PC-9 (cell line): ENCODE data around the gene SLC4A9. TPM values are rescaled to one million over a fixed set of nuclear protein-coding genes. Genes with fewer than 3 reads are reported as not detected.
A peak's percentile ranks its signal among the peaks of the same experiment; 100 is the strongest.

ENCODE experiments used
- BruUV-seq: library from RNA; stranded (reverse); fragments of 400-500 nt; replicated peaks from 2 replicates; lab custom pipeline; 2021; lab: Mats Ljungman, UMichigan
- CTCF ChIA-PET: fragments of 300-600 bp; sonication (Branson Sonifier 250); formaldehyde crosslinking; loops from one replicate; lab custom pipeline; 2022; ENCODE audit warnings: antibody characterized with exemption; lab: Charles Lee
- POLR2A ChIA-PET: fragments of 300-600 bp; sonication (Branson Sonifier 250); formaldehyde crosslinking; loops from one replicate; lab custom pipeline; 2022; ENCODE audit warnings: antibody characterized with exemption; ENCODE audit not compliant: unreplicated experiment; lab: Charles Lee
- DNase-seq, 2 experiments: peaks; one replicate each; pipeline versions ENCODE4 v3.0.0 to v3.0.0-alpha.2; 2015 to 2022; ENCODE audit warnings: mixed read lengths in 1 of 2
- H2AFZ ChIP-seq: fragments of 200-600 bp; sonication (generic); 2 replicates; pipeline ENCODE4 v1.8.1; 2017; ENCODE audit warnings: antibody characterized with exemption
- H3F3A ChIP-seq: fragments of 200-600 bp; sonication (generic); 2 replicates; pipeline ENCODE4 v1.8.1; 2017; ENCODE audit warnings: antibody characterized with exemption, mild to moderate bottlenecking, low read depth; ENCODE audit not compliant: insufficient read depth
- H3K27ac ChIP-seq: fragments of 200-600 bp; sonication (generic); 2 replicates; pipeline ENCODE4 v1.6.1; 2016; ENCODE audit warnings: mixed run types
- H3K27me3 ChIP-seq: fragments of 200-600 bp; sonication (generic); 2 replicates; pipeline ENCODE4 v1.6.1; 2016; ENCODE audit warnings: low read depth, mixed run types; ENCODE audit not compliant: insufficient read depth
- H3K36me3 ChIP-seq: fragments of 200-600 bp; sonication (generic); 2 replicates; pipeline ENCODE4 v1.6.1; 2016; ENCODE audit warnings: low read depth, mixed run types
- H3K4me1 ChIP-seq: fragments of 200-600 bp; sonication (generic); replicated peaks from 2 replicates; pipeline ENCODE4 v1.6.1; 2016; ENCODE audit warnings: mixed run types; ENCODE audit not compliant: insufficient read depth
- H3K4me2 ChIP-seq: fragments of 200-600 bp; sonication (generic); 2 replicates; pipeline ENCODE4 v1.6.1; 2017; ENCODE audit warnings: mixed run types
- H3K4me3 ChIP-seq: fragments of 200-600 bp; sonication (generic); 2 replicates; pipeline ENCODE4 v1.6.1; 2016; ENCODE audit warnings: mixed run types
- H3K79me2 ChIP-seq: fragments of 200-600 bp; sonication (generic); 2 replicates; pipeline ENCODE4 v1.6.1; 2017; ENCODE audit warnings: low read depth, mixed run types
- H3K9me2 ChIP-seq: fragments of 200-600 bp; sonication (generic); 2 replicates; pipeline ENCODE4 v1.8.1; 2017; ENCODE audit warnings: mild to moderate bottlenecking; ENCODE audit not compliant: insufficient read depth
- H3K9me3 ChIP-seq: fragments of 200-600 bp; sonication (generic); 2 replicates; pipeline ENCODE4 v1.8.1; 2016; ENCODE audit warnings: low read depth; ENCODE audit not compliant: insufficient read depth
- H4K20me1 ChIP-seq: fragments of 200-600 bp; sonication (generic); 2 replicates; pipeline ENCODE4 v1.8.1; 2017; ENCODE audit not compliant: insufficient read depth
- EZH2 ChIP-seq: fragments of 200-600 bp; sonication (generic); IDR thresholded peaks from 2 replicates; pipeline ENCODE4 v1.8.0; 2017; ENCODE audit warnings: antibody characterized with exemption, low read depth
- intact Hi-C: fragments of 100-400 bp; cut with micrococcal nuclease; formaldehyde crosslinking; loops from one replicate; pipeline ENCODE4 v1.10.0; 2022; ENCODE audit not compliant: unreplicated experiment
- total RNA-seq: library from RNA; stranded (reverse); gene quantifications from 2 replicates; pipeline ENCODE4 v1.2.3, GENCODE V29; 2021
- TF ChIP-seq, protein P1 (sequence below): fragments of 200-600 bp; sonication (generic); conservative IDR thresholded peaks from 2 replicates; pipeline ENCODE4 v1.6.1; 2017; ENCODE audit warnings: mixed run types, antibody characterized with exemption, mild to moderate bottlenecking, moderate library complexity

Gene SLC4A9
- total RNA-seq, 1 experiment from 2014 or later = 0.20 TPM

GRCh38 chr5:140329739-140330481 is 30.1 kb upstream of the SLC4A9 start:
- Histone ChIP-seq H3K9me2 (no peaks in the 10 kb centered on the region), H3K27me3 (no peaks in the 10 kb centered on the region), H3K27ac (no peak overlapping the region), H4K20me1 (no peaks in the 10 kb centered on the region; the same call in 1 of the 2 replicates), H3F3A (peaks cover 56% of the 10 kb centered on the region), H3K4me1 (peaks cover 24% of the 10 kb centered on the region), H3K79me2 (no peaks in the 10 kb centered on the region), H2AFZ (no peak overlapping the region), H3K9me3 (no peaks in the 10 kb centered on the region), H3K4me2 (no peak overlapping the region), H3K36me3 (peaks cover 24% of the 10 kb centered on the region), H3K4me3 (no peak overlapping the region)
- ChIA-PET POLR2A (interaction anchor here (0.6 kb wide), 3 partner anchors 17 to 392 kb away, joined by 3 to 4 read pairs (median 4); no protein-coding TSS in a partner anchor), CTCF (interaction anchor here (0.7 to 1.2 kb wide), 3 partner anchors 16 to 1462 kb away, joined by 3 to 16 read pairs (median 3); partner anchors contain the start of gene HBEGF)
- no TSS peak for BruUV-seq
- DNase-seq = no peak
- no peak for TF ChIP-seq EZH2
- TF ChIP-seq, protein P1, sequence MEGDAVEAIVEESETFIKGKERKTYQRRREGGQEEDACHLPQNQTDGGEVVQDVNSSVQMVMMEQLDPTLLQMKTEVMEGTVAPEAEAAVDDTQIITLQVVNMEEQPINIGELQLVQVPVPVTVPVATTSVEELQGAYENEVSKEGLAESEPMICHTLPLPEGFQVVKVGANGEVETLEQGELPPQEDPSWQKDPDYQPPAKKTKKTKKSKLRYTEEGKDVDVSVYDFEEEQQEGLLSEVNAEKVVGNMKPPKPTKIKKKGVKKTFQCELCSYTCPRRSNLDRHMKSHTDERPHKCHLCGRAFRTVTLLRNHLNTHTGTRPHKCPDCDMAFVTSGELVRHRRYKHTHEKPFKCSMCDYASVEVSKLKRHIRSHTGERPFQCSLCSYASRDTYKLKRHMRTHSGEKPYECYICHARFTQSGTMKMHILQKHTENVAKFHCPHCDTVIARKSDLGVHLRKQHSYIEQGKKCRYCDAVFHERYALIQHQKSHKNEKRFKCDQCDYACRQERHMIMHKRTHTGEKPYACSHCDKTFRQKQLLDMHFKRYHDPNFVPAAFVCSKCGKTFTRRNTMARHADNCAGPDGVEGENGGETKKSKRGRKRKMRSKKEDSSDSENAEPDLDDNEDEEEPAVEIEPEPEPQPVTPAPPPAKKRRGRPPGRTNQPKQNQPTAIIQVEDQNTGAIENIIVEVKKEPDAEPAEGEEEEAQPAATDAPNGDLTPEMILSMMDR = no peak
- intact Hi-C loops = no loop called here

DNA sequence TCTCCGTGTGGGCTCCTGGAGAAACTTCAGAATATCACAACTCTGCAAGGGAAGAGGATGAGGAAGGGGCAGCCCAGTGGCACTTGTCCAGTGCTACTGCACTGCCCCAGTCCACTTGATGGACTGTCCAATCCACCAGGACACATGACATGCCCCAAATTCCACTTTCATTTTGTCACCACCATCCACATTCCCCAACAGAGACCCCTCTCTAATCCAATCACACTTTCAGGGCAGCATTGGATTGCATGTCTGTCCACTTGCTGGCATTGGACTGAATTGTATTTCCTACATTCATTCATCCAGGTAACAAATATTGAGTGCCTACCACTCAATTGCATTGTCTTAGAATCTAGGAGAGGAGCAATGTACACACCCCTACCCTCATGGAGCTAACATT is 28.4 kb upstream of the SLC4A9 start:
- H3K79me2 ChIP-seq = no peaks in the 10 kb centered on the region
- H3K4me2 ChIP-seq = no peak overlapping the region
- no peak overlapping the region for H2AFZ ChIP-seq
- no peak for DNase-seq
- H3K4me3 ChIP-seq = no peak overlapping the region
- H3K9me2 ChIP-seq = no peaks in the 10 kb centered on the region
- no peaks in the 10 kb centered on the region for H3K9me3 ChIP-seq
- intact Hi-C loops = no loop called here
- ChIA-PET POLR2A (no interaction called here), CTCF (no interaction called here)
- peaks cover 11% of the 10 kb centered on the region for H3K4me1 ChIP-seq
- 0 out of 2 replicates have a peak overlapping the region, but pooled peaks have one; percentile 9 for H3K27ac ChIP-seq
- no TSS peak for BruUV-seq
- TF ChIP-seq, protein P1 = no peak
- no peak for TF ChIP-seq EZH2
- peaks cover 70% of the 10 kb centered on the region for H3F3A ChIP-seq
- peaks cover 33% of the 10 kb centered on the region for H3K36me3 ChIP-seq
- H4K20me1 ChIP-seq = peaks cover 10% of the 10 kb centered on the region
- H3K27me3 ChIP-seq = no peaks in the 10 kb centered on the region

GRCh38 chr5:140336388-140336787 is 23.6 kb upstream of the SLC4A9 start:
- POLR2A ChIA-PET = interaction anchor here (0.7 kb wide), 1 partner anchor 9 kb away, joined by 21 read pairs; no protein-coding TSS in a partner anchor
- no TSS peak for BruUV-seq
- Histone ChIP-seq H3K27ac (no peak overlapping the region), H3K27me3 (no peaks in the 10 kb centered on the region), H4K20me1 (peaks cover 55% of the 10 kb centered on the region), H3K4me3 (no peak overlapping the region), H3K36me3 (peaks cover 66% of the 10 kb centered on the region), H3K4me2 (no peak overlapping the region), H3K4me1 (peaks cover 20% of the 10 kb centered on the region), H3K9me2 (no peaks in the 10 kb centered on the region), H3K9me3 (no peaks in the 10 kb centered on the region), H3F3A (peaks cover 89% of the 10 kb centered on the region), H2AFZ (no peak overlapping the region), H3K79me2 (peaks cover 41% of the 10 kb centered on the region)
- CTCF ChIA-PET = interaction anchor here (0.7 kb wide), 1 partner anchor 139 kb away, joined by 6 read pairs; no protein-coding TSS in a partner anchor
- TF ChIP-seq EZH2 = no peak
- TF ChIP-seq, protein P1 = no peak
- intact Hi-C loops = no loop called here
- DNase-seq = peak in 1 of 2 experiments; percentile 24
